A549 (cell line): Measurements from ENCODE around the gene NPFFR1. TPM values are rescaled to one million over a fixed set of nuclear protein-coding genes. Genes with fewer than 3 reads are reported as not detected.
"Not testable (repeated sequence)": the region's sequence is repeated elsewhere in the genome, so short reads cannot be mapped to it uniquely, and the experiment has no call there.

ENCODE experiments used
- ATAC-seq, 2 experiments: fragments of 200-7000 bp in 1 of 2; fragments of >200 bp in 1 of 2; cut with Nextera tagmentation in 1 of 2; cut with Tn5 transposase in 1 of 2; 3 replicates each; pipeline versions ENCODE4 v1.8.0 to v1.9.1; 2018 to 2020; ENCODE audit warnings: mild to moderate bottlenecking in 1 of 2, moderate library complexity in 1 of 2
- CTCF ChIA-PET: fragments of 300-600 bp; sonication (Branson Sonifier 250); formaldehyde crosslinking; extraction: SDS; loops from one replicate; lab custom pipeline; 2021; ENCODE audit warnings: antibody characterized with exemption, inconsistent platforms; lab: Yijun Ruan, JAX
- POLR2A ChIA-PET: fragments of 350-600 bp; formaldehyde crosslinking; extraction: SDS; loops from one replicate; lab custom pipeline; 2021; ENCODE audit warnings: antibody characterized with exemption, inconsistent platforms; lab: Yijun Ruan, JAX
- DNase-seq, 2 experiments: peaks; one replicate each; pipeline versions ENCODE4 v3.0.0 to v3.0.0-alpha.2; 2011 to 2016; ENCODE audit warnings: low read depth in 1 of 2, low spot score in 1 of 2
- FAIRE-seq: peaks from 2 replicates; lab custom pipeline; 2011; peaks lifted over from hg19 to GRCh38; lab: Jason Lieb, UNC
- H3K27ac ChIP-seq, 2 experiments: fragments of >200 bp; sonication (Bioruptor Twin); formaldehyde crosslinking; 3 replicates each; pipeline ENCODE4 v1.5.1; 2016 to 2017
- H3K4me1 ChIP-seq: fragments of >200 bp; sonication (Bioruptor Twin); formaldehyde crosslinking; 3 replicates; pipeline ENCODE4 v1.6.1; 2016
- H3K4me2 ChIP-seq: fragments of >200 bp; sonication (Bioruptor Twin); formaldehyde crosslinking; 3 replicates; pipeline ENCODE4 v1.6.1; 2016
- H3K4me3 ChIP-seq: fragments of >200 bp; sonication (Bioruptor Twin); formaldehyde crosslinking; 3 replicates; pipeline ENCODE4 v1.5.1; 2016
- H3K9me3 ChIP-seq: fragments of >200 bp; sonication (Bioruptor Twin); formaldehyde crosslinking; 3 replicates; pipeline ENCODE4 v1.6.1; 2016
- BCL3 ChIP-seq: fragments of >200 bp; sonication (Bioruptor Twin); formaldehyde crosslinking; IDR thresholded peaks from 3 replicates; pipeline ENCODE4 v1.6.1; 2016
- BHLHE40 ChIP-seq: IDR thresholded peaks from 2 replicates; pipeline ENCODE4 v1.6.1; 2012; ENCODE audit warnings: low read depth, low read length, inconsistent platforms
- CBX8 ChIP-seq: fragments of 200-600 bp; sonication (generic); IDR thresholded peaks from 2 replicates; pipeline ENCODE4 v1.6.1; 2016
- CHD4 ChIP-seq: fragments of 200-600 bp; sonication (generic); IDR thresholded peaks from 2 replicates; pipeline ENCODE4 v1.6.1; 2016; ENCODE audit warnings: antibody characterized with exemption, mild to moderate bottlenecking, borderline replicate concordance
- EHF ChIP-seq: fragments of 250-450 bp; sonication (Bioruptor Pico); IDR thresholded peaks from 2 replicates; pipeline ENCODE4 v1.5.0; 2020; ENCODE audit warnings: mild to moderate bottlenecking
- ELK1 ChIP-seq: fragments of 150-350 bp; IDR thresholded peaks from 2 replicates; pipeline ENCODE4 v1.6.1; 2014; ENCODE audit warnings: low read depth, mild to moderate bottlenecking, low read length
- GATA3 ChIP-seq: IDR thresholded peaks from 2 replicates; pipeline ENCODE4 v1.6.1; 2012; ENCODE audit warnings: borderline replicate concordance
- HDAC2 ChIP-seq: fragments of 200-600 bp; sonication (generic); IDR thresholded peaks from 2 replicates; pipeline ENCODE4 v1.6.1; 2016
- HES2 ChIP-seq: fragments of >200 bp; sonication (Bioruptor Twin); formaldehyde crosslinking; IDR thresholded peaks from 2 replicates; pipeline ENCODE4 v1.6.1; 2016
- HEYL ChIP-seq: fragments of 250-450 bp; sonication (Bioruptor Pico); IDR thresholded peaks from 2 replicates; pipeline ENCODE4 v1.8.0; 2021; ENCODE audit warnings: mild to moderate bottlenecking, moderate library complexity
- HOXB13 ChIP-seq: fragments of 250-450 bp; sonication (Bioruptor Pico); IDR thresholded peaks from 2 replicates; pipeline ENCODE4 v1.5.0; 2020; ENCODE audit warnings: low read depth, mild to moderate bottlenecking, moderate library complexity
- HOXB5 ChIP-seq: fragments of 250-450 bp; sonication (Bioruptor Pico); IDR thresholded peaks from 2 replicates; pipeline ENCODE4 v1.5.0; 2020; ENCODE audit warnings: mild to moderate bottlenecking, moderate library complexity
- JUNB ChIP-seq: fragments of >200 bp; sonication (Bioruptor Twin); formaldehyde crosslinking; IDR thresholded peaks from 2 replicates; pipeline ENCODE4 v1.6.1; 2016
- KDM5A ChIP-seq: fragments of 200-600 bp; sonication (generic); IDR thresholded peaks from 2 replicates; pipeline ENCODE4 v1.6.1; 2016; ENCODE audit warnings: antibody characterized with exemption, mild to moderate bottlenecking
- MAFK ChIP-seq: fragments of 450-650 bp; IDR thresholded peaks from 2 replicates; pipeline ENCODE4 v1.6.1; 2014; ENCODE audit not compliant: partially characterized antibody
- MAZ ChIP-seq: fragments of 150-350 bp; IDR thresholded peaks from 2 replicates; pipeline ENCODE4 v1.6.1; 2014; ENCODE audit warnings: antibody characterized with exemption, low read depth, low read length, borderline replicate concordance
- MYC ChIP-seq: IDR thresholded peaks from 2 replicates; pipeline ENCODE4 v1.6.1; 2012; ENCODE audit warnings: mild to moderate bottlenecking, inconsistent platforms, low read length, improper control_type of control experiment, borderline replicate concordance
- PBX3 ChIP-seq: IDR thresholded peaks from 2 replicates; pipeline ENCODE4 v1.6.1; 2012
- PHF8 ChIP-seq: fragments of 200-600 bp; sonication (generic); IDR thresholded peaks from 2 replicates; pipeline ENCODE4 v1.6.1; 2016; ENCODE audit warnings: low read depth, mild to moderate bottlenecking, antibody characterized with exemption, moderate library complexity, borderline replicate concordance
- RARB ChIP-seq: fragments of 250-450 bp; sonication (Bioruptor Pico); IDR thresholded peaks from 2 replicates; pipeline ENCODE4 v1.8.0; 2021; ENCODE audit warnings: mild to moderate bottlenecking, moderate library complexity
- RCOR1 ChIP-seq: fragments of 150-350 bp; IDR thresholded peaks from 2 replicates; pipeline ENCODE4 v1.6.1; 2014; ENCODE audit warnings: antibody characterized with exemption, low read length, low read depth
- REST ChIP-seq: fragments of 200-600 bp; sonication (generic); IDR thresholded peaks from 2 replicates; pipeline ENCODE4 v1.6.1; 2016; ENCODE audit warnings: antibody characterized with exemption, mild to moderate bottlenecking, moderate library complexity
- TP53 ChIP-seq: fragments of 250-450 bp; sonication (Bioruptor Pico); IDR thresholded peaks from 2 replicates; pipeline ENCODE4 v1.5.0; 2021; ENCODE audit warnings: mild to moderate bottlenecking, moderate library complexity
- WGBS: methylation state at CpG from one replicate; pipeline ENCODE4 v1.1.6; 2017; ENCODE audit errors: missing lambda C conversion rate; 5-methylcytosine and 5-hydroxymethylcytosine counted together
- polyA plus RNA-seq, 4 experiments: library from polyadenylated mRNA; depleted of rRNA in 3 of 4; stranded (reverse); fragments of >200 nt; fragmentation: RNase III in 1 of 4; extraction: RNeasy Plus Mini Kit Qiagen cat#74134 plus additional on column Dnase treatment in 1 of 4; gene quantifications; 2 replicates in 3 of 4; 3 replicates in 1 of 4; pipeline ENCODE4 v1.2.3, GENCODE V29; 2011 to 2017

Gene NPFFR1
- polyA plus RNA-seq, 2 of the 4 experiments (the other 2 are of a cell fraction): not detected

GRCh38 chr10:70247360-70247759 lies 36.4 kb downstream of the NPFFR1 start:
- ATAC-seq (no peak), FAIRE-seq (no peak)
- no peak for TF ChIP-seq HEYL (CRISPR knock-in tag)
- TF ChIP-seq TP53 (CRISPR knock-in tag): no peak
- TF ChIP-seq BCL3: no peak
- TF ChIP-seq GATA3: no peak
- TF ChIP-seq PBX3: no peak
- no peak for TF ChIP-seq MAZ
- TF ChIP-seq REST: no peak
- no peak for TF ChIP-seq JUNB
- TF ChIP-seq BHLHE40: no peak
- no peak for TF ChIP-seq RARB (CRISPR knock-in tag)
- no peak for TF ChIP-seq ELK1
- TF ChIP-seq KDM5A: no peak
- TF ChIP-seq MYC: no peak
- TF ChIP-seq EHF (CRISPR knock-in tag): no peak
- no peak for TF ChIP-seq CBX8
- TF ChIP-seq CHD4: no peak
- no peak for TF ChIP-seq HDAC2
- no peak for TF ChIP-seq RCOR1
- TF ChIP-seq, all 56 proteins: peak for 0
- no peaks in the 10 kb centered on the region for H3K4me1 ChIP-seq
- H3K4me2 ChIP-seq: no peak overlapping the region
- no peak for DNase-seq
- ChIA-PET CTCF (interaction anchor here (2.0 kb wide), 1 partner anchor 13 kb away, joined by 5 read pairs; no protein-coding TSS in a partner anchor), POLR2A (no interaction called here)
- 33% methylated on average over 6 of the region's 6 CpGs for WGBS
- no peak overlapping the region for H3K27ac ChIP-seq
- 0 out of 3 replicates have a peak, but pooled peaks cover 5% of the 10 kb centered on the region for H3K9me3 ChIP-seq
- H3K4me3 ChIP-seq: no peak overlapping the region

- FAIRE-seq (no peak), ATAC-seq (no peak), DNase-seq (no peak)
- Histone ChIP-seq H3K9me3 (no peaks in the 10 kb centered on the region), H3K27ac (no peak overlapping the region), H3K4me2 (no peak overlapping the region), H3K4me3 (no peak overlapping the region), H3K4me1 (no peaks in the 10 kb centered on the region)
- 90% methylated on average over 3 of the region's 3 CpGs for WGBS
- TF ChIP-seq ELK1: no peak
- no peak for TF ChIP-seq HEYL (CRISPR knock-in tag)
- no peak for TF ChIP-seq MYC
- no peak for TF ChIP-seq MAFK
- TF ChIP-seq HOXB13 (CRISPR knock-in tag): no peak
- no peak for TF ChIP-seq PHF8
- TF ChIP-seq HOXB5 (CRISPR knock-in tag): no peak
- TF ChIP-seq HES2: no peak
- ChIA-PET CTCF (interaction anchor here (0.8 to 1.5 kb wide), 3 partner anchors 20 to 124 kb away, joined by 3 to 4 read pairs (median 4); no protein-coding TSS in a partner anchor), POLR2A (no interaction called here)
These were observed 42.7 kb downstream of the NPFFR1 start for GRCh38 chr10:70241081-70241480.

- DNase-seq, H3K27ac ChIP-seq, CTCF ChIA-PET, ATAC-seq, H3K4me1 ChIP-seq, POLR2A ChIA-PET, FAIRE-seq, H3K4me2 ChIP-seq, H3K9me3 ChIP-seq, H3K4me3 ChIP-seq: not testable (repeated sequence)
- WGBS: 88% methylated on average over 20 of the region's 21 CpGs
These were observed 43.8 kb downstream of the NPFFR1 start for GRCh38 chr10:70239986-70240385.
